Activated naive CD8-positive, alpha-beta T cell treated with anti-CD3 and anti-CD28 coated beads, Interleukin-2, amount 50 U/mL, for 16 hours (primary cell): ENCODE measurements around the gene PTCRA.
"Not testable (repeated sequence)": the region's sequence is repeated elsewhere in the genome, so short reads cannot be mapped to it uniquely, and the experiment has no call there.

Experiments
- DNase-seq: peaks from one replicate; pipeline ENCODE4 v3.0.0-alpha.2; 2020; ENCODE audit warnings: low read depth, low spot score

PTCRA gene, protein sequence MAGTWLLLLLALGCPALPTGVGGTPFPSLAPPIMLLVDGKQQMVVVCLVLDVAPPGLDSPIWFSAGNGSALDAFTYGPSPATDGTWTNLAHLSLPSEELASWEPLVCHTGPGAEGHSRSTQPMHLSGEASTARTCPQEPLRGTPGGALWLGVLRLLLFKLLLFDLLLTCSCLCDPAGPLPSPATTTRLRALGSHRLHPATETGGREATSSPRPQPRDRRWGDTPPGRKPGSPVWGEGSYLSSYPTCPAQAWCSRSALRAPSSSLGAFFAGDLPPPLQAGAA

GRCh38 chr6:42915732-42916131 lies at the start of gene PTCRA:
Gene PTCRA, plus strand, starts transcription at chr6:42916053. Its CDS starts 17 bp downstream, at chr6:42916070.
- DNase-seq: no peak

DNA sequence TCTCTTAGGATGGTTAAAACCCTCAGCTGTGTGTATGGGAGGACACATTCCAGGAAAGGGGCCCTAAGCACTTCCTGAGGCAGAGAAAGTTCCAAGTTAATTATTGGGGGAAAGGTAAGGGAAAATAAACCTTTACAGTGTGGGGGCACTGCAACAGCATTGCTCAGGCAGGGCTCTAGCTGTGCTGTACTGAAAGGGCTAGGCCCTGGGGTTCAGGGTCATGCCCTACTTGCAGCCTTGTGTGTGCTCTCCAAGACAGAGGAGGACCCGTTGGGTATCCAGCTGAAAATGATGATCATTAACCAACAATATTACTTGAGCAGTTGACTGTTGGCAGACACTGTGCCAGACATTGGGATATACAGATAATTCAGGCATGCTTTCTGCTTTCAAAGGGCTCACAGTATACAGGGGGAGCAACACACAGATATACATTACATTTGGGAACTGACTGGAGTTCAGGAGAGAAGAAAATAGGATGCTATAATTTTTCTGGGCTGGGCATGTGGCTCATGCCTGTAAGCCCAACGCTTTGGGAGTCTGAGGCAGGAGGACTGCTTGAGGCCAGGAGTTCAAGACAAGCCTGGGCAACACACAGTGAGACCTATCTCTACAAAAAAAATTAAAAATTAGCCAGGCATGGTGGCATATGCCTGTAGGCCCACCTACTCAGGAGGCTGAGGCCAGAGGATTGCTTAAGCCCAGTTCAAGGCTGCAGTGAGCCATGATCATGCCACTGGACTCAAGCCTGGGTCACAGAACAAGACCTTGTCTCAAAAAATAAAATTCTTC lies 45.5 kb upstream of the PTCRA start:
- no peak for DNase-seq

DNA sequence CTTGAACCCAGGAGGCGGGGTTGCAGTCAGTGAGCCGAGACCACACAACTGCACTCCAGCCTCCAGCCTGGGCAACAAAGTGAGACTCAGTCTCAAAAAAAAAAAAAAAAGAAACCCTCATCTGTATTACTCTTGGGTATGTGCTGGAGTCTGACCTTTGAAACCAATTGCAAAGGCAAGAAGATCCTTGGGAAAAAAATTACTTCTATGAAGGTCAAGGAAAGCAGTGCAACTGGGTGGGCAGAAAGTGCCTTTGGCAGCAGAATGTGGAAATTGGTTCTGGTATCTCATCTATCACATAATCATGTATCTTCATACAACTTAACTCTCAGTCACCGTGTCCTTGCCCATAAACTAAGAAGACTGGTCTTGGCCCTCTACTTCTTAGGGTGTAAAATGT lies 44.1 kb upstream of the PTCRA start:
- no peak for DNase-seq

DNA sequence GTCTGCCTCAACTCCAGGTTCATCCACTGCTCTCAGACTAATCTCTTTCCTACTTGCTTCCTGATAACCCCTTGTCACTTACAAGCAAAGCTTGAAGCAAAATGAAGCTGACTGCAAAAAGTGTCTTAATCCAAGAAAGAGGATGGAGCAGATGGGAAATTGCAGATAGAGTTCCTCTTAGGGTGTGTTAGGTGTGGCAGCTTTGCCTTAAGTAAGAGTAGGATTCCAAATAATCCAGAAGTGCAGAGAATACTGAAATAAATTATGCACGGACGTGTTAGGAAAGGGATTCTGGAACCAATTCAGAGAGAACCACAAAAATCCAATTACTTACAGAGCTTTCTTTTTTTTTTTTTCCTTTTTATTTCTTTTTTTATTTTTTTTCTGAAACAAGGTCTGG lies 42.5 kb upstream of the PTCRA start:
- DNase-seq: no peak

- DNase-seq: no peak
Observed at GRCh38 chr6:42877695-42878094, 38.2 kb upstream of the PTCRA start.

- DNase-seq: peak; percentile 61
Observed at GRCh38 chr6:42879372-42880239, 36.2 kb upstream of the PTCRA start, which contains the start of gene RPL7L1. Gene RPL7L1, plus strand, starts transcription at chr6:42879616. Its CDS starts 295 bp downstream, at chr6:42879911.

DNA sequence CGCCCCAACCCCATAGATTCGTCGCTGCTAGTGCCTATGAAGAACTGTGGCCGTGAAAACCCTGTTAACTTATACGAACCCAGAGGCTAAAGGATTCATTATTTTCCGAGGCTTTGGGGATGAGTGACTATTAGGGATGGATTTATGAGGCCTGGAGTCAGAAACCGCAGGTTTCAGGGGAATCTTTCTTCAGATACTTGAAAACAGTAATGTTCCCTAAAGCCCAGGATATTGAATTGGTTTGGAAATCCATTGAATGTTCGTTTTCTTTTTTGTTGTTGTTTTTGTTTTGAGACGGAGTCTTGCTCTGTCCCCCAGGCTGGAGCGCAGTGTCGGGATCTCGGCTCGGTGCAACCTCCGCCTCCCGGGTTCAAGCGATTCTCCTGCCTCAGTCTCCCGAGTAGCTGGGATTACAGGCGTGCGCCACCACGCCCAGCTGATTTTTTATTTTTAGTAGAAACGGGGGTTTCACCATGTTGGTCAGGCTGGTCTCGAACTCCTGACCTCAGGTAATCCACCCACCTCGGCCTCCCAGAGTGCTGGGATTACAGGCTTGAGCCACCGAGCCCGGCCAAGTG lies 35.5 kb upstream of the PTCRA start:
- not testable (repeated sequence) for DNase-seq

DNA sequence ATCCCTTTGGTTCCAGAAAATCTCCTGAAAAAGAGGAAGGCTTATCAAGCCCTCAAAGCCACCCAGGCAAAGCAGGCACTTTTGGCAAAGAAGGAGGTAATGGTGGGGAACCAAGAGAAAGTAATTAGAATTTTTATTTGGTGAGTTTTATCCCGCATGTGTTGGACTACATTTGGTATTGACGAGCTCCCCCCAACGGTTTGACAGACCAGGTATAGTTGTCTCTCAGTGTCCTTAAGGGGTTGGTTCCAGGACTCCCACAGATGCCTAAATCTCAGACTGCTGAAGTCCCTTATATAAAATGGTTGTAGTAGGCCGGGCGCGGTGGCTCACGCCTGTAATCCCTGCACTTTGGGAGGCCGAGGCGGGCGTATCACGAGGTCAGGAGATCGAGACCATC lies 35.0 kb upstream of the PTCRA start:
- DNase-seq: not testable (repeated sequence)

DNA sequence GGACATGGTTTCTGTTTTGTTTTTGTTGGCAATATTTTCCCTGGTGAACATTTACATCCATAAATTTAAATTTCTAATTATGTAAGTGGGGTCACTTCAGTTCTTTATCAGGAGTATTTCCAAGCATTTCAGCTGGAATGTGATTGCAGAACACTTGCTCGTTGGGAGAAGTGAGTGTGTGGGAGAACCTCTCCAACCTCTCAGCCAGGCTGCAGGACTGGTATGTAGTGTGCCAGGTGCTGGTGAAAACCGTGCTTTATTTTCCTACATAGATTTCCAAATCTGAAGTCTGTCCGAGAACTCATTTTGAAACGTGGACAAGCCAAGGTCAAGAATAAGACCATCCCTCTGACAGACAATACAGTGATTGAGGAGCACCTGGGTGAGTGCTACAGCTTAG lies 30.2 kb upstream of the PTCRA start:
- no peak for DNase-seq

- not testable (repeated sequence) for DNase-seq
Observed at GRCh38 chr6:42888201-42888600, 27.7 kb upstream of the PTCRA start.

- no peak for DNase-seq
Observed at GRCh38 chr6:42889815-42890214, 26.0 kb upstream of the PTCRA start.

- DNase-seq: peak; percentile 78
Observed at GRCh38 chr6:42890311-42891198, 25.3 kb upstream of the PTCRA start.

GRCh38 chr6:42891199-42891722 lies 24.6 kb upstream of the PTCRA start:
- no peak for DNase-seq

DNA sequence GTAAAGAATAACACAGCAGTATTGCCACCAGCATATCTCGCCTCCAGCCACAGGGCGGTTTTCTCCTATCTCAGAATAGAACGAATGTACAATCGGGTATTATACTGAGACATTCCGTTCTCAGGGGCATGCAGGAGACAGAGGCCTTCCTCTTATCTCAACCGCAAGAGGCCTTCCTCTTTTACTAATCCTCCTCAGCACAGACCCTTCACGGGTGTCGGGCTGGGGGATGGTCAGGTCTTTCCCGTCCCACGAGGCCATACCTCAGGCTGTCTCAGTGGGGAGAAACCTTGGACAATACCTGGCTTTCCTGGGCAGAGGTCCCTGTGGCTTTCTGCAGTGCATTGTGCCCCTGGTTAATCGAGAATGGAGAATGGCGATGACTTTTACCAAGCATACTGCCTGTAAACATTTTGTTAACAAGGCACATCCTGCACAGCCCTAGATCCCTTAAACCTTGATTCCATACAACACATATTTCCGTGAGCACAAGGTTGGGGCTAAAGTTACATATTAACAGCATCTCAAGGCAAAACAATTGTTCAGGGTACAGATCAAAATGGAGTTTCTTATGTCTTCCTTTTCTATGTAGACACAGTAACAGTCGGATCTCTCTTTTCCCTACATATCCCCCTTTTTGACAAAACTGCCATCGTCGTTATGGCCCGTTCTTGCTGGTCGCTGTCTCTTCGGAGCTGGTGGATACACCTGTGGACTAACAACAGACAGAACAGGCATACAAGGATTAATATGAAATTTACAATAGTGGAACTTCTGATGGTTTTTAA lies 21.6 kb upstream of the PTCRA start:
- not testable (repeated sequence) for DNase-seq

- no peak for DNase-seq
Observed at GRCh38 chr6:42896178-42896719, 19.6 kb upstream of the PTCRA start.

DNA sequence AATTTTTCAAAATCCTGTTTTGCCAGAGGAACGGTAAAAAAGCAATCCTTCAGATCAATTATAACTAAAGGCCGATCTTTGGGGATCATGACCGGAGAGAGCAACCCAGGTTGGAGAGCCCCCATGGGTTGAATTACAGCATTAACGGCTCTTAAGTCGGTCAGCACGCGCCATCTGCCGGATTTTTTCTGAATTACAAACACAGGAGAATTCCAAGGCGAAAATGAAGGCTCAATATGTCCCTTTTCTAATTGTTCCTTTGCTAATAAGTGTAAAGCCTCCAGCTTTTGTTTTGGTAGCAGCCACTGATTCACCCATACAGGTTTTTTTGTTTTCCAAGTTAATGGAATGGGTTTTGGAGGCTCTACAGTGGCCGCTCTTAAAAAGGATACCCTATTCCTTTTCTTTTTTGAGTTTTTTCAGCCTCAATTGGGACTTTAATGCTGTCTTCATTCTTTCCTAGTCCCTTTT lies 16.9 kb upstream of the PTCRA start:
- peak; percentile 42 for DNase-seq

DNA sequence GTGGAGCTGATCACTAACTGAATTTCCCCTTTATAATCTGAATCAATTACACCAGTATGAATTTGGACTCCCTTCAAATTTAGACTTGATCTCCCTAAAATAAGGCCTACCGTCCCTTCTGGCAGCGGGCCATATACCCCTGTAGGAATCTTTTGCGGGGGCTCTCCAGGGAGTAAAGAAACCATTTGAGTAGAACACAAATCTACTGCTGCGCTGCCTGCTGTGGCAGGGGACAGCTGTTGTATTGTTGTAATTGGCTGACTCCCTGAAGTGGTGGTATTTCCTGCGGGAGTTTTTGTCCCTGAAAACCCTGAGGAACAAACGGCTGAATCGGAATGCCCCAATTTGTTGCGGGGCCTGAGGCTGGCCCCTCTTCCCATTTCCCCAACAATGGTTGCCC lies 16.0 kb upstream of the PTCRA start:
- no peak for DNase-seq

DNA sequence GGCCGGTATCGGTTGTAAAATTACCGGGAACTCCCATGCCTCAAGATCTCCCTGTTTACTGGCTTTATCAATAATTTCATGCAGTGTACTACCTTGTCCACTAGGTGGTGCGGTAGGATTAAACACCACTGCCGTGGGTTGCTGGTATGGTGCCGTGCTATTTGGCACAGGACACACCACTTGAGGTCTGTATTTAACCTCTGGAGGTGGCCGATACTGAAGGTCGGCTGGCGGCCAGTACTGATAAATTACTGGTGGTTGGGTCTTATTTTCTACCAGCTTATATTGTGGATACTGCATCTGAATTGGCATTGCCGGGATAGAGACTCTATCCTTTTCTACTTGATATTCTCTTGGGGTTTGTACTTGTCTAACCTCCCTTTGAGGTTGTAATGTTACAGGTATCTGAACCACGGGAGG lies 14.3 kb upstream of the PTCRA start:
- DNase-seq: peak; percentile 44
